Measurements from ENCODE around the gene AKR1B15. TPM values are rescaled to one million over a fixed set of nuclear protein-coding genes. Genes with fewer than 3 reads are reported as not detected.

Gene AKR1B15
- polyA plus RNA-seq, 1 of the 3 experiments (the other 2 are of a cell fraction): not detected

DNA sequence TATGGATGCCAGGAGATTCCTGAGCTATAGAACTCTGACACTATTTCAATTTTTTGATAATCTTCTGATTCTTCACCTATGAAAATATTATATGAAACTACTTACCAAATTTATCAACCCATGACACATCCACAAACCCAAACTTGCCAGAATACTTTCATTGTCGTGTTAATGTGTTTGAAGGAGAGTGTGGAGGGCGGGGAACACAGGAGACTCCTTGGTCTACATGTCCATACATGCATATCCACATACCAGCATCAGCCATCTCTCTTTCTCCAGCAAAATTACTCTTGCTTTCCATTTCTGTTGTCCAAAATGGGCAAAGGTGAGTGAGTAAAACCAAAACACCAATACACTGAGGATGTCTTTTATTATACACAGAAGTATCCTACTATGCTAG, 74.3 kb downstream of the AKR1B15 start (continued):
- TF ChIP-seq RXRA (IDR thresholded peaks at IDR 0.05; ENCODE audit: borderline replicate concordance, low read depth): no peak

GRCh38 chr7:134625550-134625949, 76.6 kb downstream of the AKR1B15 start:
- 15% methylated on average over 3 of the region's 3 CpGs for WGBS (ENCODE audit: low lambda C conversion rate)
- peaks cover 4% of the 10 kb centered on the region for H3F3A ChIP-seq (replicated peaks; ENCODE audit: insufficient read depth)
- no peaks in the 10 kb centered on the region for H3K9me2 ChIP-seq
- no peaks in the 10 kb centered on the region for H3K79me2 ChIP-seq (ENCODE audit: insufficient read depth)
- ChIA-PET CTCF (interaction anchor here (1.1 to 2.5 kb wide), 5 partner anchors 19 to 193 kb away, joined by 3 to 13 read pairs (median 3); no protein-coding TSS in a partner anchor), POLR2A (no interaction called here)
- H3K27me3 ChIP-seq (ENCODE audit: insufficient read depth): no peaks in the 10 kb centered on the region
- no peak overlapping the region for H3K4me3 ChIP-seq (ENCODE audit: low read depth in 2 of 2, low read length in 1 of 2)
- no peak for DNase-seq
- H3K9me3 ChIP-seq: no peaks in the 10 kb centered on the region; the same call in 1 of the 2 replicates
- peaks cover 0 to 4% of the 10 kb centered on the region in 2 experiments; a peak in 1 of 4 replicates for H3K4me1 ChIP-seq (ENCODE audit: control insufficient read depth in 1 of 2, insufficient read depth in 2 of 2, low read depth in 1 of 2, low read length in 1 of 2)
- peak overlapping the region; percentile 5; the same call in 1 of the 2 replicates for H3K4me2 ChIP-seq
- TF ChIP-seq NRF1 (IDR thresholded peaks at IDR 0.05; ENCODE audit: low read depth, low read length) (no peak), GABPA (IDR thresholded peaks at IDR 0.05; ENCODE audit: low read depth) (no peak), IRF3 (IDR thresholded peaks at IDR 0.05; ENCODE audit: low read depth, low read length) (no peak), RXRA (IDR thresholded peaks at IDR 0.05; ENCODE audit: borderline replicate concordance, low read depth) (no peak), EP300 (IDR thresholded peaks at IDR 0.05; ENCODE audit: borderline replicate concordance in 1 of 2, low read depth in 1 of 2, low read length in 1 of 2) (no peak), TCF12 (IDR thresholded peaks at IDR 0.05) (peak; percentile 19; the same call in 1 of the 2 replicates), PBX3 (IDR thresholded peaks at IDR 0.05) (no peak), CTCF (IDR thresholded peaks at IDR 0.05) (no peak)
- peak overlapping the region in 1 of 2 experiments; percentile 85; a peak in 2 of 4 replicates for H3K27ac ChIP-seq (ENCODE audit: low read depth in 2 of 2, low read length in 1 of 2)
- H2AFZ ChIP-seq (ENCODE audit: low read depth): no peak overlapping the region
- no peaks in the 10 kb centered on the region for H3K36me3 ChIP-seq (replicated peaks in 1 of 2; ENCODE audit: control insufficient read depth in 1 of 2, insufficient read depth in 2 of 2, low read length in 1 of 2)
- H4K20me1 ChIP-seq (ENCODE audit: insufficient read depth): no peaks in the 10 kb centered on the region
- 0 out of 2 replicates have a peak overlapping the region, but pooled peaks have one; percentile 12 for H3K9ac ChIP-seq

DNA sequence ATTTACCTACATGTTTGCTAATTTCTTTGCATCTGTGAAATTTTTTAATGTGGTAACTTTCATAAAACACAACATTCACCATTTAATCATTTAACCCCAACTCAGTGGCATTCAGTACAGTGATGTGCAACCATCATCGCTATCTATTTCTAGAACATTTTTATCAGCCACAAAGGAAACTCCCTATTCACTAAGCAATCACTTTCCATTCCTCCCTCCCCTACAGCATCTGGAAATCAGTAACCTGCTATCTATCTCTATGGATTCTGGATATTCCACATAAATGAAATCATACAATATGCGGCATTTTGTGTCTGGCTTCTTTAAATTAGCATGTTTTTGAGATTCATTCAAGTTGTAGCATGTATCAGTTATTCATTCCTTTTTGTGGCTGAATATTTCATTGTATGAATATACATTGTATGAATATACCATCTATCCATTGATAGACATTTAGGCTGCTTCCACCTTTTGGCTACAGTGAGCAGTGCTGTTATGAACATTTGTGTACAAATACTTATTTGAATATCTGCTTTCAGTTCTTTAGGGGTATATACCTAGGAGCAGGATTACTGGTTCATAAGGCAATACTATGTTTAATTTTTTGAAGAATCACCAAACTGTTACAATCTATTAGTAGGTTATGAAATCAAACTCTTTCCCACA, 78.3 kb downstream of the AKR1B15 start:
- H3K79me2 ChIP-seq (ENCODE audit: insufficient read depth): no peaks in the 10 kb centered on the region
- no peaks in the 10 kb centered on the region for H3K9me2 ChIP-seq
- no peaks in the 10 kb centered on the region for H4K20me1 ChIP-seq (ENCODE audit: insufficient read depth)
- no peaks in the 10 kb centered on the region for H3F3A ChIP-seq (replicated peaks; ENCODE audit: insufficient read depth)
- POLR2A ChIA-PET: no interaction called here
- H3K4me1 ChIP-seq (ENCODE audit: control insufficient read depth in 1 of 2, insufficient read depth in 2 of 2, low read depth in 1 of 2, low read length in 1 of 2): no peaks in the 10 kb centered on the region
- no peak overlapping the region for H3K4me3 ChIP-seq (ENCODE audit: low read depth in 2 of 2, low read length in 1 of 2)
- H3K9ac ChIP-seq: no peak overlapping the region
- WGBS (ENCODE audit: low lambda C conversion rate): 56% methylated on average over 2 of the region's 2 CpGs
- no peak overlapping the region for H3K27ac ChIP-seq (ENCODE audit: low read depth in 2 of 2, low read length in 1 of 2)
- H3K4me2 ChIP-seq: no peak overlapping the region
- H3K27me3 ChIP-seq (ENCODE audit: insufficient read depth): no peaks in the 10 kb centered on the region
- H2AFZ ChIP-seq (ENCODE audit: low read depth): no peak overlapping the region
- no peaks in the 10 kb centered on the region for H3K36me3 ChIP-seq (replicated peaks in 1 of 2; ENCODE audit: control insufficient read depth in 1 of 2, insufficient read depth in 2 of 2, low read length in 1 of 2)
- H3K9me3 ChIP-seq: no peaks in the 10 kb centered on the region; the same call in 1 of the 2 replicates
- CTCF ChIA-PET: interaction anchor here (0.8 to 2.5 kb wide), 2 partner anchors 21 to 327 kb away, joined by 3 to 13 read pairs; no protein-coding TSS in a partner anchor
- DNase-seq: no peak
- TF ChIP-seq, protein P1, sequence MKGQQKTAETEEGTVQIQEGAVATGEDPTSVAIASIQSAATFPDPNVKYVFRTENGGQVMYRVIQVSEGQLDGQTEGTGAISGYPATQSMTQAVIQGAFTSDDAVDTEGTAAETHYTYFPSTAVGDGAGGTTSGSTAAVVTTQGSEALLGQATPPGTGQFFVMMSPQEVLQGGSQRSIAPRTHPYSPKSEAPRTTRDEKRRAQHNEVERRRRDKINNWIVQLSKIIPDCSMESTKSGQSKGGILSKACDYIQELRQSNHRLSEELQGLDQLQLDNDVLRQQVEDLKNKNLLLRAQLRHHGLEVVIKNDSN (IDR thresholded peaks at IDR 0.05; ENCODE audit: borderline replicate concordance, low read depth): no peak
- TF ChIP-seq TAF1 (IDR thresholded peaks at IDR 0.05; ENCODE audit: borderline replicate concordance, low read depth, low read length): no peak
- no peak for TF ChIP-seq RAD21 (IDR thresholded peaks at IDR 0.05; ENCODE audit: low read length)
- no peak for TF ChIP-seq SIN3A (IDR thresholded peaks at IDR 0.05; ENCODE audit: borderline replicate concordance, low read depth, low read length)
- TF ChIP-seq MAX (IDR thresholded peaks at IDR 0.05; ENCODE audit: low read depth): no peak
- TF ChIP-seq PBX3 (IDR thresholded peaks at IDR 0.05): no peak
- TF ChIP-seq POLR2AphosphoS5 (IDR thresholded peaks at IDR 0.05; ENCODE audit: low read depth, low read length): no peak
- TF ChIP-seq EZH2phosphoT487 (IDR thresholded peaks at IDR 0.05; ENCODE audit: borderline replicate concordance, low read depth): no peak
- no peak for TF ChIP-seq GABPA (IDR thresholded peaks at IDR 0.05; ENCODE audit: low read depth)
- TF ChIP-seq, protein P2, sequence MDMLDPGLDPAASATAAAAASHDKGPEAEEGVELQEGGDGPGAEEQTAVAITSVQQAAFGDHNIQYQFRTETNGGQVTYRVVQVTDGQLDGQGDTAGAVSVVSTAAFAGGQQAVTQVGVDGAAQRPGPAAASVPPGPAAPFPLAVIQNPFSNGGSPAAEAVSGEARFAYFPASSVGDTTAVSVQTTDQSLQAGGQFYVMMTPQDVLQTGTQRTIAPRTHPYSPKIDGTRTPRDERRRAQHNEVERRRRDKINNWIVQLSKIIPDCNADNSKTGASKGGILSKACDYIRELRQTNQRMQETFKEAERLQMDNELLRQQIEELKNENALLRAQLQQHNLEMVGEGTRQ (IDR thresholded peaks at IDR 0.05; ENCODE audit: borderline replicate concordance, low read depth, low read length): no peak
- no peak for TF ChIP-seq TCF12 (IDR thresholded peaks at IDR 0.05)

Data from SK-N-SH (cell line).